NCI-H1436 treated with DMSO at 0.1 percent for 48 hours (cell line): ENCODE measurements around the gene PLD3.
A peak's percentile ranks its signal among the peaks of the same experiment; 100 is the strongest.

Experiments
- DNase-seq: peaks from one replicate; lab custom pipeline; 2025; lab: John Stamatoyannopoulos, UW

Gene PLD3

DNA sequence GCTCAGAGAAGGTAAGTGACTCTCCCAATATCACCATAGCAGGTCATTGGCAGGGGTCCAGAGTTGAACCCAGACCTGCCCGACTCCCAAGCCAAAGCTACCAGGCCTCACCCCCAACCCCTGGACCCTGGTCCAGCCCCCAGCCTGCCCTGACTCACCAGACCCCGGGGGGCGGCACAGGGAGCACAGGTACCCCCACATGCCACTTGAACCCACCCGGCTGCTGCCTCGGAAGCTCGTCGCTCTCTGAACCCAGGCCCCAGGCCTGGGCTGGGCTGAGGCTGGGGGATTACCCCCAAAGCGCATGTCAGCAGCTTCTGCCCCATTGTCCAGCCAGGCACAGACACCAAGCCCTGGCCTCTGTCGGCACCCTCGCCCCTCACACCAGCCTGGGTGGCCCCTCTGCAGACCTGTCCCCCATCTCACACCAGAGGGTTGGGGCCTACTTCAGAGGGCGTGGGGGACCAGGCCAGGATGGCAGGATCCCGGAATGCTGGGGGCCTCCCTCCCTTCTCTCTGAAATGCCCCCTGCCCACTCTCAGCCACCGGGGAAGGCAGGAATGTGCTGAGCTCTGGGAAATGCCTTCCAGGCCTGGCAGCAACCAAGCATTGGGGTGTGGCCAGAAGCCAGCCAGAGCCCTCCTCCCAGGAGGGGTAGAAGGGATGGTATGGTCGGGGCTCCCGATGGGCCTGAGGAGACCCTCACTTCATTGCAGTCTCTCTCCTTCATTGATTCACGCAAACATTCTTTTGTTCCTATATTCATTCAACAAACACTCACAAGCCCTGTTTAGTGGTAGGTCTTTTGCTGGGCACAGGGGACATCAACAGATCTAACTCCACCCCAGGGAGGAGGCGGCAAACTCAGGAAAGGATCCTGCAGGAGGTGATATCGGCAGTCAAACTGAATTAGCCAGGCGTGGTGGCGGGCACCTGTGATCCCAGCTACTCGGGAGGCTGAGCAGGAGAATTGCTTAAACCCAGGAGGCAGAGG is 66.3 kb downstream of the PLD3 start:
- no peak for DNase-seq

- no peak for DNase-seq
These were observed 67.3 kb downstream of the PLD3 start for GRCh38 chr19:40415768-40416167.

DNA sequence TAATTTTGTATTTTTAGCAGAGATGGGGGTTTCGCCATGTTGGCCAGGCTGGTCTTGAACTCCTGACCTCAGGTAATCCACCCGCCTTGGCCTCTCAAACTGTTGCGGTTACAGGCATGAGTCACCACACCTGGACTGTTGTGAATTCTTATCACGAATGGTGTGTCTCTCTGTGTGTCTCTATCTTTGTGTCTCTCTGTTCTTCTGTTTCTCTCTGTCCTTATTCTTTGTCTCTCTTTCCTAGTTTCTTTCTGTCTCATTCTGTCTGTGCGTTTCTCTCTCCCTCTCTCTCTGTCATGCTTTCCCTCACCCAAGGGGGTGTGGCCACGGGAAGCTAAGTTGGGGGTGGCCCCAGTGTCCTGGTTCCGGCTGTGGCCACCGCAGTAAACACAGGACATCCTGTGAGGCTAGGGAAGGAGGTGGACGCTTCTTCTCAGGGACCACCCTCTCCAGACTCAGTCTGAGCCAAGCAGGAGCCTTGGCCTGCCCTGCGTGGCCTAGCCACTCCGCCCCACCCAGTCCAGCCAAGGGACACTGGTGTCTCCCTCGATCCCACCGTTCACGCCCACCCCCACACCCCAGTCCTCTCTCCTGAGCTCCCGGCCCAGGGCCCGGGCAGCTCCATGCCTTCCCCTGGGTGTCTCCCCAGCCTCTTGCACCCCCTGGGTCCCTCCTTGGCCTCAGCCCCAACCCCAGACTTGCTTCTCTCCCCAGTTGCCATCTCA is 68.6 kb downstream of the PLD3 start:
- no peak for DNase-seq

GRCh38 chr19:40417643-40417981 is 69.1 kb downstream of the PLD3 start:
- no peak for DNase-seq

- DNase-seq, result no peak
These were observed 69.5 kb downstream of the PLD3 start for GRCh38 chr19:40418040-40418439.

DNA sequence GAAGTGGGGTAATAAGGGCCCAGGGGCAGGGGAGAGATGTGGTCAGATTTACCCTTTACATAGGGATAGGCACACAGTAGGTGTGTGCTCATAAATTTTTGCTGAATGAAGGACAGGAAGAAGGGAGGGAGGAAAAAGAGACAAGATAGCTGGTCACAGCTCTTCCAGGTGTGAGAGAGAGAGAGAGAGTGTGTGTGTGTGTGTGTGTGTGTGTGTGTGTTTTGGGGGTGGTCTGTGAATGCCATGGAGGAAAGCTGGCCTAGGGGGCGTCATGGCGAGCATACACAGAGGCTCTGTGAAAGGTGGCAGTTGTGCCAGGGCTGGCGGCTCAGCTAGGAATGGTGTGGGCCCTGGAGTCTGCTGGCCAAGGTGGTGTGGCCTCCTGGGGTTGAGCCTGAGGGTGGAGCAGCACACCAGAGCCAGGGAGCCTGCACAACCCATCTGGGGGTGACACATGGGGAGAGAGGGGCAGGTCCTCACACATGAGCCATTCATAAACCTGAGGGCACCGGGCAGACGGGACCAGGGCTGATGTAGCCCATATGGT is 70.6 kb downstream of the PLD3 start:
- no peak for DNase-seq

- no peak for DNase-seq
These were observed 71.3 kb downstream of the PLD3 start for GRCh38 chr19:40419780-40420179.

DNA sequence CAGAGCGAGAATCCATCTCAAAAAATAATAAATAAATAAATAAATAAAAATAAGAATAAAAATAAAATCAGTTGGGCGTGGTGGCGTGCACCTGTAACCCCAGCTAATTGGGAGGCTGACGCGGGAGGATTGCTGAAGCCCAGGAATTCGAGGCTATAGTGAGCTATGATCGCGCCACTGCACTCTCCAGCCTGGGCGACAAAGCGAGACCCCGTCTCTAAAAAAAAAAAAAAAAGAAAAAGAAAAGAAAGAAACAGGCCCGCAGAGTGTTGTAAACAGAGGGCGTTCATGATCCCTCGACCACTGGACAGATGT is 71.9 kb downstream of the PLD3 start:
- DNase-seq, result no peak

- DNase-seq, result no peak
These were observed 72.6 kb downstream of the PLD3 start for GRCh38 chr19:40420766-40421765.

DNA sequence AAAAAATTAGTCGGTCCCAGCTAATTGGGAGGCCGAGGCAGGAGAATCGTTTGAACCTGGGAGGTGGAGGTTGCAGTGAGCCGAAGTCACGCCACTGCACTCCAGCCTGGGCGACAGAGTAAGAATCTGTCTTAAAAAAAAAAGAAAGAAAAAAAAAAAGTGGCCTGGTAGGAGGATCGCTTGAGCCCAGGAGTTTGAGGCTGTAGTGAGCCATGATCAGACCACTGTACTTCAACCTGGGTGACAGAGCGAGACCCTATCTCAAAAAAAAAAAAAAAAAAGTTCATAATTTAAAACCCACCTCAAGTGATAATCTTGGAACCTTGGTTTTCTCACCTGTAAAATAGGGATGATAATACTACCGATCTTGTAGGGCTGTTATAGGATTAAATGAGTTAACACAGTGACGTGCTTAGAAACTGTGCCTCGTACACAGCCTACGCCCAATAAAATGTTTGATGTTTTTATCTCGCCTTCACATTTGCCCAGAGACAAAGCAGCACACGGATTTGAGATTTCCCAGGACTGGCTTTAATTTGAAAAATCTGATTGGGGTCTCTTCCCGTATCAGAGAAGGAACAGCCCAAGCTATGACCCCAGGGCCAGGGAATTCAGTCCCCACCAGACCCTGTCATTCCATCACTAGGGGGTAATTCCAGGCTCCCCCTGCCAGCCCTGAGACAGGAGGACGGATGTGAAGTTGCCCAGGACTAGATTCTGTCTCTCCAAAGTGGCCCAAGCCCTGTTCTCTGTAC is 73.7 kb downstream of the PLD3 start:
- no peak for DNase-seq

- DNase-seq, result no peak
These were observed 74.5 kb downstream of the PLD3 start for GRCh38 chr19:40422748-40423566.

- DNase-seq, result no peak
These were observed 75.4 kb downstream of the PLD3 start for GRCh38 chr19:40423938-40424337.

DNA sequence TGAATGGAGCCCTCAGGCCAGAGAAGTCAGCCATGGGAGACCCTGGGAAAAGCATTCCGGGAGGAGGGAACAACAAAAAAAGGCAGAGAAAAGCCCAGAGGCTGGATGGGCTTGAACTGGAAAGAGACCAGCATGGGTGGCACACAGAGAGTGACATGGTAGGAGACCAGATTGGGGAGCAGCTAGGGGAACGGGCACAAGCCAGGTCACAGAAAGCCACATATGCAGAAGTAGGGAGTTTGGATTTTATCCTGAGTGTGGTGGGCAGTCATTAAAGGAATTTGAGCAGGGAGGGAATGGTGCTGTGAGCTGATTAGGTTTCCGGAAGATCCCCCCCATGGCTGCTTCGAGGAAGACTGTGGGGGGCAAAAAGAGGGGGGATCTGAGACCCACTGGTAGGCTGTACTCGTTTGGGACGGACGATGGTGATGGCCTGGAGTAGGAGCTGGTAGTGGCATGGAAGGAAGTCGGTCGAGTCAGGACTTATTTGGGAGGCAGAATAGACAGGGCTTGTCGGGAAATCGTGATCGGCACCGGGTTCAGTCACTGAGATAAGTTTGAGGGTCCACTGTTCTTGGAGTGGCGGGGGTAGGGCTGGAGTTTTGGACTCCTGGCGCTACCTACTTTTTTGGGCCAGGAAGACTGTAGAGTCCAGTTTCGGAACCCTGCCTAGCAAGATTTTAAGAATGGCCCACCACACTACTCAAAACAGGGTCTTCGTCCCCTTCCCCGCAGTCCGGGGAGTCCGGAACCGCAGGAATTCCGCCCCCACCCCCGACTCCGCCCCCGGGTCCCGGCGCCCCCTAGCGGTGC is 76.3 kb downstream of the PLD3 start:
- no peak for DNase-seq

DNA sequence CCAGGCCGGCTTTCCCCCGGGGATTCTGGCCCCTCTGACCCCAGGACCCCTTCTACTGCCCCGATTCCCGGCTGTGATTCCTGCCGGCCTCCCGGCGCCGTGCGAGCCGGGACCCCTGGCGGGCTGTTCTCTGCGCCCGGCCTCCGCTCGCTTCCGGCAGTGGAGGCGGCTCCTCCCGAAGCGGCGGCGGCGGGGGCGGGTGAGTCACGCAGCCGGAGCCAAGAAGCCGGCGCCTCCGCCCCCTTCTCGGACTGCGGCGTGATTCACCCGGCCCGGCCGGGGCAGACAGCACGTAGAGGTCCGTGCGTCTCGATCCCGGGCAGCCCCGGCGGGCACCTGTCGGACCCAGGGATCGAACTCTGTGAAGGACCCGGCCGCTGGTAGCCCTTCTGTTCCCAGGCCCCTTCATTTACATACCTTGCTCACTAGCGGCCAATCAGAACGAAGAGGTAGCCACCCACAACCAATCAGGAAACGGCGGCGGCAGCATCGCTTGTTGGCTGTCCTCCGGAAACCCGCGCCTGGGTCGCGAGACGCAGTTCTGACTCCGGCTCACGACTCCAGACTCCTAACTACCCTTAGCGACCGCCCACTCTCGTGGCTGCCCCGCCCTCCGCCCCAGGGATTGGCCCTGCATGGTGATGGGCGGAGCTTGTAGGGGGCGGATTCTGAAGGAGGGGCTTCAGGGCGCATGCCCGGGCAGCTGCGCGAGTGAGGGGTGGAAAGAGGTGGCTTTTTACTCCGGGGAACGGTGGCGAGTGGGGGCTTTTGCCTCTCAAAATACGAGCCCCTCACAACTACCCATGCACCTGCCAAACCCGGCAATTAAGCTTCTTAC is 77.2 kb downstream of the PLD3 start, which contains the start of gene SERTAD1:
Gene SERTAD1, minus strand, starts transcription at position 543 of the 838 bp plus-strand sequence. CDS start 2,446 bp downstream, outside the sequence.
- peak; percentile 97 for DNase-seq
